ENCODE data around the gene GNAT1. TPM values are rescaled to one million over a fixed set of nuclear protein-coding genes. Genes with fewer than 3 reads are reported as not detected.

Gene GNAT1
- total RNA-seq, 2 donors from 2014 or later, result not detected

GRCh38 chr3:50212502-50212901, 21.1 kb downstream of the GNAT1 start:
- Histone ChIP-seq H3K9me3 (no peaks in the 10 kb centered on the region), H3K4me3 (no peak overlapping the region), H3K4me1 (no peaks in the 10 kb centered on the region), H3K27ac (no peak overlapping the region), H3K36me3 (no peaks in the 10 kb centered on the region), H3K27me3 (no peaks in the 10 kb centered on the region)
- DNase-seq (ENCODE audit: low spot score), result no peak
- no peak for TF ChIP-seq CTCF (IDR thresholded peaks at IDR 0.05)

- no peaks in the 10 kb centered on the region for H3K9me3 ChIP-seq
- no peak overlapping the region for H3K4me3 ChIP-seq
- no peak for TF ChIP-seq CTCF (IDR thresholded peaks at IDR 0.05)
- DNase-seq (ENCODE audit: low spot score), result no peak
- no peaks in the 10 kb centered on the region for H3K36me3 ChIP-seq
- H3K4me1 ChIP-seq, result no peaks in the 10 kb centered on the region
- no peak overlapping the region for H3K27ac ChIP-seq
- no peaks in the 10 kb centered on the region for H3K27me3 ChIP-seq
Measured at GRCh38 chr3:50212971-50213370, 21.6 kb downstream of the GNAT1 start.

- no peak overlapping the region for H3K27ac ChIP-seq
- no peak for TF ChIP-seq CTCF (IDR thresholded peaks at IDR 0.05)
- H3K36me3 ChIP-seq, result no peaks in the 10 kb centered on the region
- H3K9me3 ChIP-seq, result no peaks in the 10 kb centered on the region
- DNase-seq (ENCODE audit: low spot score), result no peak
- no peak overlapping the region for H3K4me3 ChIP-seq
- H3K4me1 ChIP-seq, result no peaks in the 10 kb centered on the region
- H3K27me3 ChIP-seq, result no peaks in the 10 kb centered on the region
Measured at GRCh38 chr3:50213373-50213772, 22.0 kb downstream of the GNAT1 start.

- Histone ChIP-seq H3K4me3 (no peak overlapping the region), H3K27me3 (no peaks in the 10 kb centered on the region), H3K4me1 (no peaks in the 10 kb centered on the region), H3K27ac (no peak overlapping the region), H3K36me3 (no peaks in the 10 kb centered on the region), H3K9me3 (no peaks in the 10 kb centered on the region)
- TF ChIP-seq CTCF (IDR thresholded peaks at IDR 0.05), result no peak
- no peak for DNase-seq (ENCODE audit: low spot score)
Measured at GRCh38 chr3:50214824-50215223, 23.4 kb downstream of the GNAT1 start.

- no peak overlapping the region for H3K27ac ChIP-seq
- DNase-seq (ENCODE audit: low spot score), result no peak
- H3K36me3 ChIP-seq, result no peaks in the 10 kb centered on the region
- H3K9me3 ChIP-seq, result no peaks in the 10 kb centered on the region
- no peaks in the 10 kb centered on the region for H3K27me3 ChIP-seq
- H3K4me1 ChIP-seq, result no peaks in the 10 kb centered on the region
- TF ChIP-seq CTCF (IDR thresholded peaks at IDR 0.05), result no peak
- H3K4me3 ChIP-seq, result no peak overlapping the region
Measured at GRCh38 chr3:50215529-50215928, 24.1 kb downstream of the GNAT1 start.

- no peaks in the 10 kb centered on the region for H3K36me3 ChIP-seq
- H3K4me3 ChIP-seq, result no peak overlapping the region
- H3K9me3 ChIP-seq, result no peaks in the 10 kb centered on the region
- no peak overlapping the region for H3K27ac ChIP-seq
- no peaks in the 10 kb centered on the region for H3K27me3 ChIP-seq
- no peak for TF ChIP-seq CTCF (IDR thresholded peaks at IDR 0.05)
- no peaks in the 10 kb centered on the region for H3K4me1 ChIP-seq
- no peak for DNase-seq (ENCODE audit: low spot score)
Measured at GRCh38 chr3:50217681-50218080, 26.3 kb downstream of the GNAT1 start.
